Stomach (tissue), 9 donors: ENCODE measurements around the gene C3orf70. TPM values are rescaled to one million over a fixed set of nuclear protein-coding genes. Genes with fewer than 3 reads are reported as not detected.

ENCODE experiments used
- DNase-seq, 2 donors: peaks; one replicate each; pipeline versions ENCODE4 v3.0.0 to v3.0.0-alpha.2; 2013 to 2019
- H3K27ac ChIP-seq, 5 donors: fragments of 200-600 bp in 4 of 5; sonication (generic) in 4 of 5; one replicate each; pipeline ENCODE4 v1.5.1; 2013 to 2019; ENCODE audit warnings: mild to moderate bottlenecking in 1 of 5, moderate library complexity in 1 of 5
- H3K27me3 ChIP-seq, 3 donors: fragments of 200-600 bp; sonication (generic); one replicate each; pipeline ENCODE4 v1.5.1; 2017 to 2019; ENCODE audit warnings: mixed run types in 1 of 3
- H3K36me3 ChIP-seq, 4 donors: fragments of 200-600 bp; sonication (generic); 1 replicate in 3 of 4; 2 replicates in 1 of 4; pipeline ENCODE4 v1.5.1; 2016 to 2019
- H3K4me1 ChIP-seq, 4 donors: fragments of 200-600 bp; sonication (generic); one replicate each; pipeline ENCODE4 v1.5.1; 2016 to 2019
- H3K4me3 ChIP-seq, 4 donors: fragments of 200-600 bp; sonication (generic) in 3 of 4; one replicate each; pipeline ENCODE4 v1.5.1; 2016 to 2019; ENCODE audit warnings: mild to moderate bottlenecking in 1 of 4
- H3K9me3 ChIP-seq, 4 donors: fragments of 200-600 bp; sonication (generic); one replicate each; pipeline ENCODE4 v1.5.1; 2016 to 2019
- EP300 ChIP-seq: sonication (generic); formaldehyde crosslinking; IDR thresholded peaks from one replicate; pipeline ENCODE4 v1.6.1; 2017; ENCODE audit warnings: antibody characterized with exemption
- POLR2A ChIP-seq, 4 donors: fragments of 450-650 bp; IDR thresholded peaks; one replicate each; pipeline ENCODE4 v1.6.1; 2016; ENCODE audit warnings: antibody characterized with exemption in 4 of 4, control low read depth in 2 of 4, mild to moderate bottlenecking in 1 of 4, moderate library complexity in 1 of 4
- POLR2AphosphoS5 ChIP-seq, 3 donors: sonication (generic); formaldehyde crosslinking; IDR thresholded peaks; one replicate each; pipeline ENCODE4 v1.6.1; 2016; ENCODE audit warnings: antibody characterized with exemption in 3 of 3
- WGBS, 5 donors: extraction: QIAGEN DNeasy Blood & Tissue Kit in 3 of 5; methylation state at CpG; one replicate each; pipeline versions ENCODE4 v1.1.5 to v1.1.7; 2013 to 2018; 5-methylcytosine and 5-hydroxymethylcytosine counted together
- intact Hi-C: fragments of 100-400 bp; cut with DNase I; formaldehyde crosslinking; loops from one replicate; pipeline ENCODE4 v1.15.1; 2023; ENCODE audit warnings: low total_unique reads
- polyA plus RNA-seq, 3 donors: library from polyadenylated mRNA; stranded (reverse); fragments of 200-250 nt; gene quantifications; one replicate each; pipeline ENCODE4 v1.2.3, GENCODE V29; 2013
- total RNA-seq, 5 donors: library from RNA; depleted of rRNA; stranded (reverse); fragments of >200 nt; gene quantifications; one replicate each; pipeline versions ENCODE4 v1.1.0 to v1.2.3, GENCODE V29; 2014 to 2016
- TF ChIP-seq, protein P1 (sequence below), 7 experiments: fragments of 450-650 bp in 4 of 7; fragments of 200-600 bp in 3 of 7; sonication (generic) in 3 of 7; IDR thresholded peaks; one replicate each; pipeline ENCODE4 v1.5.1; 2016 to 2019; ENCODE audit warnings: antibody characterized with exemption in 7 of 7, control low read depth in 2 of 7, mild to moderate bottlenecking in 1 of 7
- donor health status: healthy with polysubstance abuse.
- donor health status: Bipolar disorder and iron deficiency.
- donor health status: healthy.

C3orf70 gene
- total and polyA plus RNA-seq, 8 donors, result 0.92 to 33.5 (median 6.6) TPM

DNA sequence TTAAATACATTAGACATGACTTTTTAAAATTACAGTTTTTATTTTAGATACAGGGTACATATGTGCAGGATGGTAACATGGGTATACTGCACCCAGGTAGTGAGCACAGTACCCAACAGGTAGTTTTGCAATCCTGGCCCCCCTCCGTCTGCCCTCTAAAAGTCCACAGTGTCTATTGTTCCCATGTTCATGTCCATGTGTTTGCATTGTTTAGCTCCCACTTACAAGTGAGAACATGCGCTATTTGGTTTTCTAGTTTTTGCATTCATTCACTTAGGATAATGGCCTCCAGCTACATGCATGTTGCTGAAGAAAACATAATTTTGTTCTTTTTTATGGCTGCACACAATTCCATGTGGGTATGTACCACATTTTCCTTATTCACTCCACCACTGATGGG lies 23.8 kb downstream of the C3orf70 start:
- Histone ChIP-seq H3K27ac (no peak overlapping the region), H3K27me3 (no peaks in the 10 kb centered on the region), H3K4me1 (peaks cover 0 to 3% (median 0%) of the 10 kb centered on the region in 4 donors), H3K9me3 (no peaks in the 10 kb centered on the region), H3K4me3 (no peak overlapping the region), H3K36me3 (no peaks in the 10 kb centered on the region)
- WGBS, 5 donors, result 88 to 97% (median 89%) methylated on average over 2 of the region's 2 CpGs
- DNase-seq, result no peak
- TF ChIP-seq POLR2A (IDR thresholded peaks at IDR 0.05) (no peak), EP300 (no peak), POLR2AphosphoS5 (IDR thresholded peaks at IDR 0.05) (no peak)
- intact Hi-C loops, result no loop called here

DNA sequence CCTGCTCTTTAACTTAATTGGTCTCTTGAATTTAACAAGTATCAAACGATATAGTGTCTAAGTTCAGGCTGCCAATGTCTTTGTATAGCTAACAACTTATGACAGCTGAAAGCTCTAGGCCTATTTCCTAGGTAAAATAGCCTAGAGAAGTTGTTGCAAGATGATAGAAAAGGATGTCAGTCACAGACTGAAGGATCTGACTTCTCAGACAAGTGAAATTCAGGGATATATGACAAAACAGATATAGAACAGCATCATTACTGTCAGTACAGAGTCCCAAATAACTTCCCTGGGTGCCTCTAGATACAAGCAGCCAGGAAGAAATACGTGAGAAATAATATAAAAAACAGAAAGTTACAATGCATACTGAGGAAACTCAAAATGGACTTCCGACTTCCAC lies 26.7 kb downstream of the C3orf70 start:
- TF ChIP-seq POLR2AphosphoS5 (IDR thresholded peaks at IDR 0.05), result no peak
- no peak for TF ChIP-seq POLR2A (IDR thresholded peaks at IDR 0.05)
- no peak for TF ChIP-seq EP300
- TF ChIP-seq, protein P1, sequence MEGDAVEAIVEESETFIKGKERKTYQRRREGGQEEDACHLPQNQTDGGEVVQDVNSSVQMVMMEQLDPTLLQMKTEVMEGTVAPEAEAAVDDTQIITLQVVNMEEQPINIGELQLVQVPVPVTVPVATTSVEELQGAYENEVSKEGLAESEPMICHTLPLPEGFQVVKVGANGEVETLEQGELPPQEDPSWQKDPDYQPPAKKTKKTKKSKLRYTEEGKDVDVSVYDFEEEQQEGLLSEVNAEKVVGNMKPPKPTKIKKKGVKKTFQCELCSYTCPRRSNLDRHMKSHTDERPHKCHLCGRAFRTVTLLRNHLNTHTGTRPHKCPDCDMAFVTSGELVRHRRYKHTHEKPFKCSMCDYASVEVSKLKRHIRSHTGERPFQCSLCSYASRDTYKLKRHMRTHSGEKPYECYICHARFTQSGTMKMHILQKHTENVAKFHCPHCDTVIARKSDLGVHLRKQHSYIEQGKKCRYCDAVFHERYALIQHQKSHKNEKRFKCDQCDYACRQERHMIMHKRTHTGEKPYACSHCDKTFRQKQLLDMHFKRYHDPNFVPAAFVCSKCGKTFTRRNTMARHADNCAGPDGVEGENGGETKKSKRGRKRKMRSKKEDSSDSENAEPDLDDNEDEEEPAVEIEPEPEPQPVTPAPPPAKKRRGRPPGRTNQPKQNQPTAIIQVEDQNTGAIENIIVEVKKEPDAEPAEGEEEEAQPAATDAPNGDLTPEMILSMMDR (IDR thresholded peaks at IDR 0.05), result no peak
- Histone ChIP-seq H3K27ac (no peak overlapping the region), H3K4me1 (no peaks in the 10 kb centered on the region), H3K36me3 (no peaks in the 10 kb centered on the region), H3K9me3 (no peaks in the 10 kb centered on the region), H3K4me3 (no peak overlapping the region), H3K27me3 (no peaks in the 10 kb centered on the region)
- DNase-seq, result no peak
- WGBS, 5 donors, result 84 to 90% (median 88%) methylated on average over 3 of the region's 3 CpGs
- intact Hi-C loops, result no loop called here

DNA sequence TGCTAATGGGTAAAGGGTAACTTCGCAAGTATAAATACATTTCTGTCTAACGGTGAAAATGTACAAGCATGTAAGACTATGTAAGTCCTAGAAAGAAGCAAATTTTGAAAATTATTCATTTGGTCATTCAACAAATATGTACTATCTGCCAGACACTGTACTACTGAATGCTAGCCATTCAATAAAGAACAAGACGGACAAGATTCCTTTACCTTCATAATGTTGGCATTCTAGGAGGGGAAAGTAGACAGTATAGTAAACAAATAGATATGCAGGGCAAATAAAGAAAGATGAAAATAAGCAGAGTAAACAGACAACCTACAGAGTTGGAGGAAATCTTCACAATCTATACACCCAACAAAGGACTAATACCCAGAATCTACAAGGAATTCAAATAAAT lies 32.7 kb downstream of the C3orf70 start:
- H3K27ac ChIP-seq, result no peak overlapping the region
- H3K27me3 ChIP-seq, result no peaks in the 10 kb centered on the region
- no peaks in the 10 kb centered on the region for H3K9me3 ChIP-seq
- WGBS, 5 donors, result 87 to 94% (median 90%) methylated on average over 3 of the region's 3 CpGs
- no peak overlapping the region for H3K4me3 ChIP-seq
- H3K36me3 ChIP-seq, result no peaks in the 10 kb centered on the region
- no peaks in the 10 kb centered on the region for H3K4me1 ChIP-seq
- TF ChIP-seq EP300 (no peak), POLR2AphosphoS5 (IDR thresholded peaks at IDR 0.05) (no peak), POLR2A (IDR thresholded peaks at IDR 0.05) (no peak)
- TF ChIP-seq, protein P1 (IDR thresholded peaks at IDR 0.05), result no peak
- intact Hi-C loops, result no loop called here
- DNase-seq, result no peak

DNA sequence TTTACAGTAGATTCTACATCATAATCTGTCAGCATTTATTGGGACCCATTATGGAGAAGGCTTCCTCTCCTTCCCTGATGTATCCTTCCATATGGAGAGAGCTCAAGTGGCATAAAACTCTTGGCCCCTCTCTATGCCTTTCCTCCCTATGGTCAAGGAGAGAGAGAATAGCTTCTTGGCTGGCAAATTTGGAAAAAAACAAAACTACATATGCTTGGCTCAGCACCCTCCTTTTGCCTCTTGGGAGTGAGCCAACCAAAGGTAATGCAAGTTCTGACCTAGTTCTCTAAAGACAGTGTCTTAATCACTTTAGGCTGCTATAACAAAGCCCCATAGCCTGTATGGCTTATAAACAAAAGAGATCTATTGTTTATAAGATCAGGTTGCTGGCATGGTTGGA lies 37.5 kb downstream of the C3orf70 start:
- H3K27ac ChIP-seq, result no peak overlapping the region
- no peak for DNase-seq
- TF ChIP-seq, protein P1 (IDR thresholded peaks at IDR 0.05), result no peak
- TF ChIP-seq EP300 (no peak), POLR2A (IDR thresholded peaks at IDR 0.05) (no peak), POLR2AphosphoS5 (IDR thresholded peaks at IDR 0.05) (no peak)
- intact Hi-C loops, result no loop called here
- H3K36me3 ChIP-seq, result no peaks in the 10 kb centered on the region
- H3K4me3 ChIP-seq, result no peak overlapping the region
- peaks cover 0 to 5% (median 0%) of the 10 kb centered on the region in 4 donors for H3K9me3 ChIP-seq
- no peaks in the 10 kb centered on the region for H3K27me3 ChIP-seq
- H3K4me1 ChIP-seq, result no peaks in the 10 kb centered on the region

DNA sequence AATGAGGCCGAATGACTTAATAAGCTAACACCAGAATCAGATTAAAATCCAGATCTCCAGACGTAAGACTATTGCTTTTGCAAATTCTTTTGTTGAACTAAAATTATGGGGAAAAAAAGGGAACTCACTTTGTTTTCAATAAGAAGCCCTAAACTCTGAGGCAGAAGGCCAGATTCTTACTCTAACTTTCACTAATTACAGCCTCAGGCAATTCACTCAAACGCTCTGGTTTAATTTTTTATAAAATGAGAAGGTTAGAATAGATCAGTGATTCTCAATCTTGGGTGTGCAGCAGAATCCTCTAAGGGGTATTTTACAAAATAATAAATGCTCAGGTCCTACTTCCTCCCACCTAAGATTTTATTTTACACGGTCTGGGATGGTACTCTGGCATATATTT lies 38.1 kb downstream of the C3orf70 start:
- DNase-seq, result no peak
- WGBS, 5 donors, result 71 to 81% (median 79%) methylated on average over 4 of the region's 4 CpGs
- intact Hi-C loops, result no loop called here
- TF ChIP-seq POLR2AphosphoS5 (IDR thresholded peaks at IDR 0.05) (no peak), EP300 (no peak), POLR2A (IDR thresholded peaks at IDR 0.05) (no peak)
- TF ChIP-seq, protein P1 (IDR thresholded peaks at IDR 0.05), result no peak
- Histone ChIP-seq H3K4me3 (no peak overlapping the region), H3K27ac (no peak overlapping the region), H3K27me3 (no peaks in the 10 kb centered on the region), H3K9me3 (peaks cover 0 to 5% (median 0%) of the 10 kb centered on the region in 4 donors), H3K36me3 (no peaks in the 10 kb centered on the region), H3K4me1 (no peaks in the 10 kb centered on the region)
